ENCODE measurements around the gene LENG1.

The LENG1 gene

GRCh38 chr19:54148158-54148557 lies 11.4 kb downstream of the LENG1 start:
- Histone ChIP-seq H3K9ac (ENCODE audit: low read depth, low read length, poor library complexity, severe bottlenecking) (no peak overlapping the region), H2AFZ (ENCODE audit: low read length) (no peak overlapping the region), H3K4me2 (ENCODE audit: low read depth, low read length, poor library complexity, severe bottlenecking) (no peak overlapping the region), H3K36me3 (ENCODE audit: insufficient read depth, low read length) (peaks cover 95% of the 10 kb centered on the region; the same call in 1 of the 2 replicates), H3K4me3 (ENCODE audit: low read length, poor library complexity, severe bottlenecking) (no peak overlapping the region), H3F3A (ENCODE audit: low read depth) (no peaks in the 10 kb centered on the region), H3K9me2 (replicated peaks; ENCODE audit: low read depth, low read length) (no peaks in the 10 kb centered on the region), H4K20me1 (ENCODE audit: insufficient read depth, low read length, poor library complexity, severe bottlenecking) (peaks cover 10% of the 10 kb centered on the region), H3K79me2 (ENCODE audit: insufficient read depth, low read length) (no peaks in the 10 kb centered on the region), H3K27me3 (ENCODE audit: insufficient read depth, low read length, poor library complexity, severe bottlenecking) (no peaks in the 10 kb centered on the region), H3K9me3 (ENCODE audit: insufficient read depth, low read depth, low read length) (no peaks in the 10 kb centered on the region), H3K4me1 (ENCODE audit: insufficient read depth, low read length, poor library complexity, severe bottlenecking) (no peaks in the 10 kb centered on the region)
- TF ChIP-seq CTCF (conservative IDR thresholded peaks at IDR 0.05; ENCODE audit: low read length) (no peak), EZH2phosphoT487 (IDR thresholded peaks at IDR 0.05; ENCODE audit: borderline replicate concordance) (no peak)

GRCh38 chr19:54147676-54148075 lies 11.8 kb downstream of the LENG1 start:
- Histone ChIP-seq H3K4me1 (ENCODE audit: insufficient read depth, low read length, poor library complexity, severe bottlenecking) (no peaks in the 10 kb centered on the region), H3K36me3 (ENCODE audit: insufficient read depth, low read length) (peaks cover 95% of the 10 kb centered on the region; the same call in 1 of the 2 replicates), H3K9me2 (replicated peaks; ENCODE audit: low read depth, low read length) (no peaks in the 10 kb centered on the region), H4K20me1 (ENCODE audit: insufficient read depth, low read length, poor library complexity, severe bottlenecking) (peaks cover 14% of the 10 kb centered on the region), H3K27me3 (ENCODE audit: insufficient read depth, low read length, poor library complexity, severe bottlenecking) (no peaks in the 10 kb centered on the region), H3K79me2 (ENCODE audit: insufficient read depth, low read length) (peaks cover 2% of the 10 kb centered on the region; the same call in 1 of the 2 replicates), H3K9me3 (ENCODE audit: insufficient read depth, low read depth, low read length) (no peaks in the 10 kb centered on the region), H3K9ac (ENCODE audit: low read depth, low read length, poor library complexity, severe bottlenecking) (no peak overlapping the region), H3K4me2 (ENCODE audit: low read depth, low read length, poor library complexity, severe bottlenecking) (no peak overlapping the region), H3K4me3 (ENCODE audit: low read length, poor library complexity, severe bottlenecking) (no peak overlapping the region), H2AFZ (ENCODE audit: low read length) (no peak overlapping the region), H3F3A (ENCODE audit: low read depth) (no peaks in the 10 kb centered on the region)
- TF ChIP-seq EZH2phosphoT487 (IDR thresholded peaks at IDR 0.05; ENCODE audit: borderline replicate concordance) = no peak
- TF ChIP-seq CTCF (conservative IDR thresholded peaks at IDR 0.05; ENCODE audit: low read length) = no peak

- Histone ChIP-seq H3K9ac (ENCODE audit: low read depth, low read length, poor library complexity, severe bottlenecking) (no peak overlapping the region), H3K9me3 (ENCODE audit: insufficient read depth, low read depth, low read length) (no peaks in the 10 kb centered on the region), H3K4me2 (ENCODE audit: low read depth, low read length, poor library complexity, severe bottlenecking) (no peak overlapping the region), H3K27me3 (ENCODE audit: insufficient read depth, low read length, poor library complexity, severe bottlenecking) (no peaks in the 10 kb centered on the region), H3K79me2 (ENCODE audit: insufficient read depth, low read length) (peaks cover 22% of the 10 kb centered on the region), H2AFZ (ENCODE audit: low read length) (no peak overlapping the region), H3K36me3 (ENCODE audit: insufficient read depth, low read length) (peaks cover 84% of the 10 kb centered on the region; the same call in 1 of the 2 replicates), H3F3A (ENCODE audit: low read depth) (no peaks in the 10 kb centered on the region), H3K4me3 (ENCODE audit: low read length, poor library complexity, severe bottlenecking) (no peak overlapping the region), H3K9me2 (replicated peaks; ENCODE audit: low read depth, low read length) (no peaks in the 10 kb centered on the region), H4K20me1 (ENCODE audit: insufficient read depth, low read length, poor library complexity, severe bottlenecking) (peaks cover 33% of the 10 kb centered on the region), H3K4me1 (ENCODE audit: insufficient read depth, low read length, poor library complexity, severe bottlenecking) (peaks cover 8% of the 10 kb centered on the region)
- TF ChIP-seq EZH2phosphoT487 (IDR thresholded peaks at IDR 0.05; ENCODE audit: borderline replicate concordance) (no peak), CTCF (conservative IDR thresholded peaks at IDR 0.05; ENCODE audit: low read length) (no peak)
Observed at GRCh38 chr19:54145541-54146158, 13.9 kb downstream of the LENG1 start.
